Stimulated activated CD4-positive, alpha-beta T cell treated with anti-CD3 and anti-CD28 coated beads, Interleukin-15, amount 100 ng/mL, for 24 hours (primary cell): ENCODE results near the gene INSM1.

Experiments used
- DNase-seq: peaks from one replicate; pipeline ENCODE4 v3.0.0-alpha.2; 2020

Gene INSM1

DNA sequence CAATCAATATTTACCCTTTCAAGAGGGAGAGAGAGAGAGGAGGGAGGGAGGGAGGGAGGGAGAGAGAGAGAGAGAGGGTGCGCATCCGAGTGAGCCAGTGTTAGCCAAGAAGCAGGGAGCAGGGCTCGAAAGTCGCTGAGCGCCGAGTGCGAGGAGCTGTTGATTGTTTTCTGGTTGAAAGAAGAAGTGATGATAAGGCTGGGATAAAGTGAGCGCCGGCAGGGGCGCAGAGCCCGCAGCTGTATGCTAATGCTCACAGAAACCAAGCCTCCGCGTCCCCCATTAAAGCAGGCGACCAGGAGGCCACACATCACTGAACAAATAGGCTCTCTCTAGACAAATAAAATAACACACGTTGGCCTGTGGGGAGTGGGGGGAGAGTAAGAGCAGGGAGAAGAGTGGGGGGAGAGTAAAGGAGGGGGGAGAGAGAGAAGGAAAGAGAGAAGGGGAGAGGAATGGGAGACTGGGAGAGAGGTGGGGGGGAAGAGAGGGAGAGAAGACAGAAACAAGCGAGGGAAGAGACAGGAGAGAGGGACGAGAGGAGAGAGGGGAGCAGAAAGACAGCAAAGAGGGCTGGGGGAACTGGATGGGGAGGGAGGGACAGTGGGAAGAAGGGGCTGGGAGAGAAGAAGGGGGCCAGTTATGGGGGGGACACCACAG, 5.0 kb upstream of the INSM1 start:
- peak; percentile 19 for DNase-seq

GRCh38 chr20:20363434-20363798, 4.5 kb upstream of the INSM1 start:
- peak; percentile 11 for DNase-seq

GRCh38 chr20:20363799-20364592, 3.9 kb upstream of the INSM1 start:
- peak; percentile 30 for DNase-seq

DNA sequence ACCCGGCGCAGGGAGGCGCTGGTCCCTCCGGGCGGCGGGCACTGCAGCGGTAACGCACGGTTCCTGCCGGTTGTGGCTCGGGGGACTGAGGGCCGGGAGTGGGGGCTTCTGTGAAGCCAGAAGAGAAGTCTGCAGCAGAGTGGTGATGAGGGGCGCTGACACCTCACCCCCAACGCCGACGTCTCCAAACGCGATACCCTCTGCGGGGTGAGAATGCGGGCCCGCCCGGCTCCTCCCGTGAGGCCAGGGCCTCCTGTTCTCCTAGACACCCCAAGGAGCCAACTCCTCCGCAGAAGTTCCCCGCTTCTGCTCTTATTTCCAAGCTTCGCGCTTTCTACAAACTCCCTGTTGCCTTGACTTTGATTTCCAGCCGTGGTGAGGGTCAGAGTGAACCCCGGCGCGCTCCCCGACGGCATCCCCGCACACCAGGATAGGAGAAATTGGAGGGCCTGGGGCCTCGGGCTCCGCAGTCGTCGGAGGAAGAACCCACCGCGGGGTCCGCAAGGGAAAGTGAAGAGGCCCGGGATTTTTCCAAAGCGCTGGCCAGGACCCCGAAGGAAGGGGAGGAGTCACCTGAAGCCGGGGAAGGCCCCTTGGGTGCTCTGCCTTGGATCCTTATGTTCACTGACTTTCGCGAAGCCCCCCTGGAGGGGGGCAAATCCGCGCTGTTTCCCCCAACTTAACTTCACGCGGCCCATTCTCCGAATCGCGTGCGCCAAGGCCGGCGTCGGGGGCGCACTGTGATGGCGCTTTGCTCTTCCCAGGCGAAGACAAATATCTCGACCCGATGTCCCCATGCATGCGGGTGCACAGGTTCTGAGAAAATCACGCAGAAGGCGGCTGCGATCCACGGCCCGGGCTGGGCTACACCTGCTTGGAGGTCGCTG, 3.1 kb upstream of the INSM1 start:
- peak; percentile 51 for DNase-seq

DNA sequence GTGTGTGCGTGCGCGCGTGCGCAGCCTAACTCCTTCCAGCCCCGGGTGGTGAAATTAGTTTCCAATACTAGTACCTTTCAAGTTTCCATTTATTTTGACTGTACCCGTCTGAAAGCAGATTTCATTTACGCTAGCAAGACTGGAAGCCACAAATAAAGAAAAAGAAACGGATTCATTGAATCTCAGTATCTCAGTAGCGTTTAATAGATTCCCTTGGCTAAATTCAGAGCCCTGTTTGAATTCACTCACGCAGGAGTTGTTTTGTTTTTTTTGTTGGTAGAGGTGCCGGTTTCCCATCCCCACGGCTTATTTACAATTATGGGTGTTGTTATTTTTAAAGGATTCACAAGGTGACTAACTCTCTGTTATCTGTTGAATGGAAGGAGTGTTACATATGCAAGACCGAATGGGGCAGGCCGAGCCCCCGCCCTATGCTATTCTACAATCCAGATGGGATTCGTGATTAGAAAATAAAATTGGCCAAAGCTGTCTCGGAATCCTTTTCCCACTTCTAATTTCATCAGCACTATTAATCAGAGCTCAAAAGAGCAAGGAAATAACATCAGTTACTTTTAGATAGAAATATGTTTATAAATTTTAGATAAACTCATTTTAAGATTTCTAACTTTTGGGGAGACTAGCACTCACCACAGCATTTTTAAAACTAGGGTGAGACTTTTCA, 2.3 kb upstream of the INSM1 start:
- DNase-seq: no peak

- DNase-seq: peak; percentile 10
Observed at GRCh38 chr20:20366551-20366875, 1.4 kb upstream of the INSM1 start.

- peak; percentile 29 for DNase-seq
Observed at GRCh38 chr20:20366876-20367574, 879 bp upstream of the INSM1 start.

DNA sequence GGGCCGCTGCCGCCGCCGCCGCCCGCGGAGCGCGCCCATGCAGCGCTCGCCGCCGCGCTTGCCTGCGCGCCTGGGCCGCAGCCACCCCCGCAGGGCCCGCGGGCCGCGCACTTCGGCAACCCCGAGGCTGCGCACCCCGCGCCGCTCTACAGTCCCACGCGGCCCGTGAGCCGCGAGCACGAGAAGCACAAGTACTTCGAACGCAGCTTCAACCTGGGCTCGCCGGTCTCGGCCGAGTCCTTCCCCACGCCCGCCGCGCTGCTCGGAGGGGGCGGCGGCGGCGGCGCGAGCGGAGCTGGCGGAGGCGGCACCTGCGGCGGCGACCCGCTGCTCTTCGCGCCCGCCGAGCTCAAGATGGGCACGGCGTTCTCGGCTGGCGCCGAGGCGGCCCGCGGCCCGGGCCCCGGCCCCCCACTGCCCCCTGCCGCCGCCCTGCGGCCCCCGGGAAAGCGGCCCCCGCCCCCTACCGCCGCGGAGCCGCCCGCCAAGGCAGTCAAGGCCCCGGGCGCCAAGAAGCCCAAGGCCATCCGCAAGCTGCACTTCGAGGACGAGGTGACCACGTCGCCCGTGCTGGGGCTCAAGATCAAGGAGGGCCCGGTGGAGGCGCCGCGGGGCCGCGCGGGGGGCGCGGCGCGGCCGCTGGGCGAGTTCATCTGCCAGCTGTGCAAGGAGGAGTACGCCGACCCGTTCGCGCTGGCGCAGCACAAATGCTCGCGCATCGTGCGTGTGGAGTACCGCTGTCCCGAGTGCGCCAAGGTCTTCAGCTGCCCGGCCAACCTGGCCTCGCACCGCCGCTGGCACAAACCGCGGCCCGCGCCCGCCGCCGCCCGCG, 730 bp downstream of the INSM1 start:
- peak; percentile 45 for DNase-seq

- peak; percentile 52 for DNase-seq
Observed at GRCh38 chr20:20369250-20370093, 1.6 kb downstream of the INSM1 start.

- DNase-seq: no peak
Observed at GRCh38 chr20:20370094-20370575, 2.2 kb downstream of the INSM1 start.

GRCh38 chr20:20371083-20371482, 3.2 kb downstream of the INSM1 start:
- DNase-seq: no peak

DNA sequence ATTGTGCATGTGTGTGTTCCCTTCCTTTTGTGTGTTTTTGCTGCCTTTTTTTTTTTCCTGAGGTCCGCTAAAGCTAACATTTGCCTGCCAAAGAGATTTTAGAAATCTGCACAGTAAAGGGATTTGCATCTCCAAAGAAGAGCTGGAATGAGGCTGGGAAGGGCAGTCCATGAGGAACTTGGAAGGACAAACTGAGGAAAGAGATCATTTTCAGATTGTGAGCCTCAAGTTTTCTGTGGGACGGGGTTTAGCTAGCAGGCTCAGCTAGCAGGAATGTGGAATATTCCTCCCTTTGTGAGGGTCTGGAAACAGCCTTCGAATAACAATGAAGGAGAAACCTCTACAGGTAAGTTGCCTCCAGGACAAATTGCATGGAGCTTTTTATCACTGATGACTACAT, 3.8 kb downstream of the INSM1 start:
- no peak for DNase-seq

DNA sequence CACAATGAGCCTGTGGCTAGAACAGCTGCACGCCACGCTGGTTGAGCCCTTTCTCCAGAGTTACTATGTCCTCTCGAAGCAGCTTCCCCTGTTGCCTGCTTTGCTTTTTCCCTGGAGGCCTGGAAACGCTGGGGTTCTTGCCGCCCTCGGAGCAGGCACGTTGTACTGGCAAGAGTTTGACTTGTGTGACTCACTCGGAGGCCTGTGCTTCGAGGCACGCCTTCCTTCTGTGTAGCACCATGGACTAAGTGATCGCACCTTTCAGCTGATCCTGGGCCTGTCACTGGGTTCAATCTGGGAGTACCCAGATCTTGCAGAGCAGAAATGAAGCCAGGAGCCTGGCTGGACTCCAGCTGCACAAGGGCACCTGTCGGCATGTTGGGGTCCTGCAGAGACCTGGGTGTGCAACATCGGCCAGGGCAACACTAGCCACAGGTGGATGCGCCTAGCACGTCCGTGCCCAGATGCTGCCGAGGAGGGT, 5.2 kb downstream of the INSM1 start:
- DNase-seq: peak; percentile 19

- DNase-seq: no peak
Observed at GRCh38 chr20:20375862-20376261, 8.0 kb downstream of the INSM1 start.

DNA sequence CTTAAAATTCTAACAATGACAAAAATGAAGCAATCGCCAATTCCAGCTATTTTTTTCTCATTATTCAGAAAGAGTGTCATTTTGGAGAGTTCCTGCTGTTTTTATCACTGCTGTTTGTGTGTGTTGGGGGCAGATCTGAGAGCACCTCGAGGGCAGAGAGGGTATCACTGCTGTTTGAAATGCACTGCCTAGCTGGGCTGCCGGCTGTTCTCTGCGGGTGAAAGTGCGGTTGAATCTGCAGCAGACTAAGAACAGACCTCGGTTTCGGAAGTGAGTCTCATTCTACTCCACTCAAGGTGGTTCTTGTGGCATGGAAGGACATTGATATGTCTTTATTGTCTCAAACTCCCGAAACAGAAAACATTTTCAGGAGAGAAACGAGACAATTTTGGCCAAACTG, 18.3 kb downstream of the INSM1 start:
- no peak for DNase-seq

GRCh38 chr20:20390393-20390792, 22.5 kb downstream of the INSM1 start:
- DNase-seq: no peak

GRCh38 chr20:20391115-20391514, 23.2 kb downstream of the INSM1 start:
- no peak for DNase-seq

- no peak for DNase-seq
Observed at GRCh38 chr20:20391766-20392165, 23.9 kb downstream of the INSM1 start.

DNA sequence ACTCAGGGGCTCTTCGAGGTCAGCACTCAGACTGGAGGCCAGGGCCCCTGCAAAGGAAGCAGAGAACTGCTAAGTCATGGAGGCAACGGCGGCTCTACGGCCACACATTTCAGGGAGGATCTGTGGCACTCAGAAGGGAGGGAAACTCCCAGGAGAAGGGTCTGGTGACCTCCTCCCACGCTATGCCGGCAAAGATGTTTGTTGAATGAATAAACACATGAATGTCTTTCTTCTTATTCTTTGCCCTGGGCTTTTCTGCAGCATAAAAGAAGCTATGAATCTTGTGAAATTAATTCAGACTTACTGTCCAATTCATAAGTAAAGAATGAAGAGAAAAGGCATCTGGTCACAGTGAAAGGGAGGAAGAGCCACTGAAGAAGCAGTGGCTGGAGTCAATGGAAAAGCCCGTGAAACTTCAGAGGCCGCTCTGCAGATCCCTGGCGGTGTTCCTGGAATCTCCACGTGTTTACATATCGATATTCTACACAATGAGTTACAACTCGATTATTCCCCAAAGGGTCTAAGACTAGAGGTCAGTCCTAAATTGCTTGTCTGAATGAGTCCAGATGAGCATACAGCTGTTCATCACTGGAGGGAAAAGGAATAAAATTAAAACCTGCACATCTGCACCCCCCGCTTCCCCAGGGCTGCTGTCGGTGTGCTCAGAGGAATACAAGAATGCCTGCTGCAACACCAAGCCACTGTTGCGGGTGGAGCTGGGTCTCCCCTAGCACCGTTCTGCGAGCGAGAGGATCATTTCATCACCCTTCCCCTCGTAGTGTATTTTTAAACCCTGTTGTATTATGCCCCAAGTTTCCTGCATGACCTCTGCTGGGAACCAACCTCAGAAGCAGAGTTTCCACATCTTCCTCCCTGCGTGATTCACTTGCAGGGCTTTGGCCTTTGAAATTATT, 25.6 kb downstream of the INSM1 start:
- no peak for DNase-seq
